ENCODE data around the gene CEP85L.
A peak's percentile ranks its signal among the peaks of the same experiment; 100 is the strongest.

The CEP85L gene

GRCh38 chr6:118578617-118579016 lies 72.8 kb downstream of the CEP85L start:
- no peak for DNase-seq (ENCODE audit: low read depth)
- TF ChIP-seq, protein P1, sequence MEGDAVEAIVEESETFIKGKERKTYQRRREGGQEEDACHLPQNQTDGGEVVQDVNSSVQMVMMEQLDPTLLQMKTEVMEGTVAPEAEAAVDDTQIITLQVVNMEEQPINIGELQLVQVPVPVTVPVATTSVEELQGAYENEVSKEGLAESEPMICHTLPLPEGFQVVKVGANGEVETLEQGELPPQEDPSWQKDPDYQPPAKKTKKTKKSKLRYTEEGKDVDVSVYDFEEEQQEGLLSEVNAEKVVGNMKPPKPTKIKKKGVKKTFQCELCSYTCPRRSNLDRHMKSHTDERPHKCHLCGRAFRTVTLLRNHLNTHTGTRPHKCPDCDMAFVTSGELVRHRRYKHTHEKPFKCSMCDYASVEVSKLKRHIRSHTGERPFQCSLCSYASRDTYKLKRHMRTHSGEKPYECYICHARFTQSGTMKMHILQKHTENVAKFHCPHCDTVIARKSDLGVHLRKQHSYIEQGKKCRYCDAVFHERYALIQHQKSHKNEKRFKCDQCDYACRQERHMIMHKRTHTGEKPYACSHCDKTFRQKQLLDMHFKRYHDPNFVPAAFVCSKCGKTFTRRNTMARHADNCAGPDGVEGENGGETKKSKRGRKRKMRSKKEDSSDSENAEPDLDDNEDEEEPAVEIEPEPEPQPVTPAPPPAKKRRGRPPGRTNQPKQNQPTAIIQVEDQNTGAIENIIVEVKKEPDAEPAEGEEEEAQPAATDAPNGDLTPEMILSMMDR (conservative IDR thresholded peaks at IDR 0.05; ENCODE audit: control insufficient read depth, insufficient read depth, low read depth, low read length), result no peak

GRCh38 chr6:118577972-118578371 lies 73.4 kb downstream of the CEP85L start:
- no peak for DNase-seq (ENCODE audit: low read depth)
- TF ChIP-seq, protein P1 (conservative IDR thresholded peaks at IDR 0.05; ENCODE audit: control insufficient read depth, insufficient read depth, low read depth, low read length), result no peak
- H3K4me3 ChIP-seq (ENCODE audit: control insufficient read depth, low read depth, low read length), result no peak overlapping the region

More at GRCh38 chr6:118578617-118579016, 72.8 kb downstream of the CEP85L start:
- no peak overlapping the region for H3K4me3 ChIP-seq (ENCODE audit: control insufficient read depth, low read depth, low read length)

DNA sequence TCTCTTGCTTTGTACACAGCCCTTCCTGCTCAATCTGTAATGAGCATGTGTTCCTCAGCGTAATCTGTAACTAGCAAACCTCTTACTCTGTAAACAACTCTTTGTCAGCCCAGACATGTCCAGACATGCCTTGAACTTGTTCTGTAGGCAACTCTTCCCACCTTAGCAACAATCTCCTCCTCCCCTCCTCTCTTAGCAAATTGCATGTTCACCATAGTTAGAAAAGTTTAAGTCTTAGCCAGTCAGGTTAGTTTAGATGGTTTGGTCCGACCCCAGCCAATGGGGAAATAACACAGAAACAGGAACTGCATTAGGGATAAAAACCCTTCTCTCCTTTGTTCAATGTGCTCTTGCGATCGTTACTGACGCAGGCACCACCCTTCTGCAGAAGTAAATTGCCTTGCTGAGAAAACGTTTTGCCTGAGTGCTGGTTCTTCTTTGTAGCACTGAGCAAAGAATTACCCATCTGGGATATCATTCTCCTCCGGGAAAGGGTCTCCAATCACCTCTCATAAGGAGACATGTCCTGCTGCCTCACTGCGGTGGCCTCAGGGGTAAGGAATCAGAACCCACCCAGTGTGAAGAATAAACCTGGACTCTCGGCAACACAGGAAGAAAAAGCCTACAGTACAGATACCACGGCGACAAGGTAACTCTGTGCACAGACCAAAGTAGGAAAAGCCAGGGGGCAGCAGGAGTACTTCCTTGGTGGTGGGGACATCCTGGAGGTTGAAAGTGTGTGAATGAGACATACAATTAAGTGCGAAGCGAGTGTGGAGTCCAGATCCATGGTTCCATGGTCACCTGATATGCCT lies 77.1 kb downstream of the CEP85L start:
- TF ChIP-seq, protein P1 (conservative IDR thresholded peaks at IDR 0.05; ENCODE audit: control insufficient read depth, insufficient read depth, low read depth, low read length), result no peak
- DNase-seq (ENCODE audit: low read depth), result peak; percentile 63
- no peak overlapping the region for H3K4me3 ChIP-seq (ENCODE audit: control insufficient read depth, low read depth, low read length)

GRCh38 chr6:118571121-118571520 lies 80.3 kb downstream of the CEP85L start:
- no peak overlapping the region for H3K4me3 ChIP-seq (ENCODE audit: control insufficient read depth, low read depth, low read length)
- no peak for DNase-seq (ENCODE audit: low read depth)
- TF ChIP-seq, protein P1 (conservative IDR thresholded peaks at IDR 0.05; ENCODE audit: control insufficient read depth, insufficient read depth, low read depth, low read length), result no peak

DNA sequence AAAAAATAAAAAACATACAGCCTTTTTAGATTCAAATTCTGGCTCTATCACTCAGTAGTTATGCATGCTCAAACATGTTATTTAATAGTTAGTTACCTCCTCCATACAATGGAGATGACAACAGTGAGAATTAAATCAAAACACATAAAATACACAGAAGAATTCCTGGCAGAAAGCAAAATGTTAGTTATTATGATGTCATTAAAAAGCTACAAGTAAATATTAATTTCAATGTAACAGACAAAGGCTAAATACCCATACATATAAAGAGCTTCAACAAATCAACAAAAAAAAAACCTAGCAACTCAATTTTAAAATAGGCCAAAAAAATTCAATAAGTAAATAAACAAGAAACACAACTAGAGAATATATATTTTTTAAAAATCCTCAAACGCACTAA lies 81.9 kb downstream of the CEP85L start:
- no peak for DNase-seq (ENCODE audit: low read depth)
- TF ChIP-seq, protein P1 (conservative IDR thresholded peaks at IDR 0.05; ENCODE audit: control insufficient read depth, insufficient read depth, low read depth, low read length), result no peak
- H3K4me3 ChIP-seq (ENCODE audit: control insufficient read depth, low read depth, low read length), result no peak overlapping the region

DNA sequence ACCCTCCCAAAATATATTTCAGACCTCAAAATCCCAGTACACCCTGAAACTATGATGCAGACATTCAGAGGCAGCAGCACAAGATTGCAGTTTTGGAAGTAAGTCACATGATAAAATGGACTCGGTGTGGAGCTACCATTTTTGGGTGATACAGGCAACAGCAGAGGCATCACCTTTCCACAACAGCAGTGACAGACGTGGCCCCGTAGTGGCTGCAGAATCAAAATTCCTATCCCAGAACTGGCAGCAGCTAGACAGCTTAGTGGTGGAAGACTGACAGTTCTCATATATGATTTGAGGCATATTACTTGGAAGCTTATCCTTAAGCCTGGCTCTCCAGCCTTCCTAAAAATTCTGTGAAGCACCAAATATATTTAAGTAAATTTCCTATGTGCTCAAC lies 83.4 kb downstream of the CEP85L start:
- TF ChIP-seq, protein P1 (conservative IDR thresholded peaks at IDR 0.05; ENCODE audit: control insufficient read depth, insufficient read depth, low read depth, low read length), result no peak
- no peak for DNase-seq (ENCODE audit: low read depth)
- H3K4me3 ChIP-seq (ENCODE audit: control insufficient read depth, low read depth, low read length), result no peak overlapping the region
